SHP77 treated with DMSO at 0.1 percent for 48 hours (cell line): ENCODE data around the gene POFUT2.
"Not testable (repeated sequence)": the region's sequence is repeated elsewhere in the genome, so short reads cannot be mapped to it uniquely, and the experiment has no call there.

Experiments used
- DNase-seq: peaks from one replicate; lab custom pipeline; 2025; lab: John Stamatoyannopoulos, UW

Gene POFUT2

GRCh38 chr21:45309987-45310381, 22.3 kb upstream of the POFUT2 start:
- DNase-seq = no peak

GRCh38 chr21:45309069-45309986, 21.6 kb upstream of the POFUT2 start:
- DNase-seq = peak; percentile 45

- DNase-seq = no peak
Observed at GRCh38 chr21:45308194-45309068, 20.7 kb upstream of the POFUT2 start.

GRCh38 chr21:45307597-45308158, 20.0 kb upstream of the POFUT2 start:
- DNase-seq = not testable (repeated sequence)

DNA sequence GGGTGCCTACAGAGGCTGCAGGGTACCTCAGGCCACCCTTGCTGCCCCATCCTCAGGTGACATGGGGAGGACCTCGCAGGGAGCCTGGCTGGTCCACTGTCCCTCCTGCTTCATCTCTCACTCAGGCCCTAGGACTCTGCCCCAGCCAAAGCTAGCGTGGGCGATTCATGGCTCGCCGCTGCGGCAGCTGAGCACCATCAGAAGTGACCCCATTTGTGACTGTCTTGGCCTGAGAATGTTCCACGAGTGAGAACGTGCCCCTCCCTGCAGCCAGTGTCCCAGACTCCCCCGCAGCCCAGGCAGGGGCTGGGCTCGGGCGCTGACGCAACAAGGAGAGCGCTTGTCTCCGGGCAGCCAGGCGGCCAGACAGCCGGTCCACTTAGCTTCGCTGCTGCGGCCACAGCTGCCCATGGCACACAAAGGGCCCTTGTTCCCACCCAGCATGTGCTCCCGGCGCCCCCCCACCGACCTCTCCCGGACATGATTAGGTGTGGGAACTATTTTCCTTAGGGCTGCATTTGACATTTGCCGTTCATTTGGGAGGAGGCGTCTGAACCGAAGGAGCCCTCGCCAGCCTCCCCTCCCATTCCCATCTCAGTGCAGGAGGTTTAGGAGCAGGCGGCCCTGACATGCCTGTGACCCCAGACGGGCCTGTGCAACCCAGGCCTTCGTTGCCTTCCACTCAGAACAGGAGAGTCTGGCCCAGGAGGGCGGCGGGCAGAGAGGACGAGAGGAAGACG, 19.3 kb upstream of the POFUT2 start:
- DNase-seq = no peak

- no peak for DNase-seq
Observed at GRCh38 chr21:45306453-45306831, 18.7 kb upstream of the POFUT2 start.

DNA sequence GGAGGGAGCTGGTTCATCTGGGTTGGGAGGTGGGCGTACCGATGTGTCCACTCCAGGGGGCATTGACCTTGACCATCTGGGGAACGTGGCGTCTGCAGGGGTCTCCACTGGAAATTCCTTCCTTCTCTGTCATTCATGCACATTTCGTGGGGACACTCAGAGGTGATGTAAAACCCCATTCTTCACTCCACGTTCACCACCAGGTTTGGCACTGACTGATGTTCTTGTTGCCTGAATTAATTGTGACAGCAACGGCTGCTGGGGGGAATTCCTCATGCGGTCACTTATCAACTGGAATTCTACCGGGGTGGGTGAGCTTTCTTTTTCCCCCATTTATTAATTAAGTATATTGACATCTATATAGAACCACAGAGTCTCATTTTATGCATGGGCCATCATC, 18.1 kb upstream of the POFUT2 start:
- no peak for DNase-seq

GRCh38 chr21:45304945-45305344, 17.2 kb upstream of the POFUT2 start:
- no peak for DNase-seq

- no peak for DNase-seq
Observed at GRCh38 chr21:45304476-45304830, 16.8 kb upstream of the POFUT2 start.

DNA sequence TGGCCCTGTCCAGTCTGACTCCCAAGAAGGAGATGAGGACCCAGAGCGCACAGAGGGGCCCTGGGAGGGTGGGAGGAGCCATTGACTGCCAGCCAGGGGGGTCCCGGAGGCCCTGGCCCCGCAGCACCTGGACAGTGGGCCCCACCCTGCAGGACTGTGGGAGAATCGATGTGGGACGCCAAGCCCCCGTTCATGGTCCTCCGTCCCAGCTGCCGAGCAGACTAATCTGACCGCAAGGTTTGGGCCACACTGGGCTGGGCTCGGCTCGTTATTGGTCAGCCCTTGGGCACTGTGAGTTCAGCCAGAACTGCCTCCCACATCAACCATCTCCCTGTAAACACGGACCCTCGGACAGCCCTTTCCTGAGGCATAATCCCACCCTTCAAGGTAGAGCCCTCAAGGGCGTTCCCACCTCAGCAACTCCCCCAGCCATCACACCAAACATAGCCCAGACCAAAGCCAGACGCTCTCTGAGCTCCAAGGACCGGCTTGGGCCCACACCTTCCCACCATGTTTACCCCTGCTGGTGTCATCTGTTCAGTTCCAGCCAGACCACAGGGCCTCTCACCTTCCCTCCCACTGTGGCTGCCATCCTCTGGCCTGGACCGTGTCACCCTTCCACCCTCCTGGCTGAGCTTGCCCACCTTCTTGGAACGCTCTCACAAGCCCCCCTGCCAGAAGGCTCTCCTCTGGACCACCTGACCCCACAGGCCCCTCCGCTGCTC, 16.2 kb upstream of the POFUT2 start:
- no peak for DNase-seq

GRCh38 chr21:45303091-45303615, 15.5 kb upstream of the POFUT2 start:
- DNase-seq = no peak

GRCh38 chr21:45302082-45303061, 14.7 kb upstream of the POFUT2 start:
- DNase-seq = no peak

- DNase-seq = no peak
Observed at GRCh38 chr21:45301521-45302081, 13.9 kb upstream of the POFUT2 start.

GRCh38 chr21:45300786-45301520, 13.3 kb upstream of the POFUT2 start:
- no peak for DNase-seq

GRCh38 chr21:45299864-45300785, 12.4 kb upstream of the POFUT2 start:
- no peak for DNase-seq

- DNase-seq = no peak
Observed at GRCh38 chr21:45299026-45299863, 11.6 kb upstream of the POFUT2 start.

GRCh38 chr21:45297869-45298268, 10.2 kb upstream of the POFUT2 start:
- DNase-seq = no peak
